ENCODE data around the gene SCYGR4.

The SCYGR4 gene

GRCh38 chr2:227607941-227608340 lies 9.4 kb upstream of the SCYGR4 start:
- TF ChIP-seq EZH2phosphoT487 (IDR thresholded peaks at IDR 0.05; ENCODE audit: borderline replicate concordance, low read length) (no peak), CTCF (IDR thresholded peaks at IDR 0.05; ENCODE audit: low read depth, low read length, poor library complexity, severe bottlenecking) (no peak)
- H3F3A ChIP-seq (ENCODE audit: control insufficient read depth, insufficient read depth), result no peaks in the 10 kb centered on the region
- H3K36me3 ChIP-seq (ENCODE audit: control insufficient read depth, low read length), result no peaks in the 10 kb centered on the region
- peaks cover 9% of the 10 kb centered on the region for H3K4me1 ChIP-seq (ENCODE audit: control insufficient read depth, low read length)
- no peaks in the 10 kb centered on the region for H4K20me1 ChIP-seq (ENCODE audit: control insufficient read depth, insufficient read depth, low read depth, low read length)
- H3K4me3 ChIP-seq (ENCODE audit: low read length), result no peak overlapping the region
- H3K9me3 ChIP-seq (ENCODE audit: control insufficient read depth, insufficient read depth, low read length), result no peaks in the 10 kb centered on the region
- no peaks in the 10 kb centered on the region for H3K27me3 ChIP-seq (ENCODE audit: control insufficient read depth, low read length)
- H3K27ac ChIP-seq (ENCODE audit: low read depth, low read length), result no peak overlapping the region
- no peaks in the 10 kb centered on the region for H3K9me2 ChIP-seq (replicated peaks; ENCODE audit: control insufficient read depth, low read length)
- H3K79me2 ChIP-seq (ENCODE audit: control insufficient read depth, low read length), result no peaks in the 10 kb centered on the region
- H3K4me2 ChIP-seq (ENCODE audit: low read length), result no peak overlapping the region

- TF ChIP-seq EZH2phosphoT487 (IDR thresholded peaks at IDR 0.05; ENCODE audit: borderline replicate concordance, low read length) (no peak), CTCF (IDR thresholded peaks at IDR 0.05; ENCODE audit: low read depth, low read length, poor library complexity, severe bottlenecking) (no peak)
- H3K27ac ChIP-seq (ENCODE audit: low read depth, low read length), result no peak overlapping the region
- H3K27me3 ChIP-seq (ENCODE audit: control insufficient read depth, low read length), result no peaks in the 10 kb centered on the region
- no peaks in the 10 kb centered on the region for H4K20me1 ChIP-seq (ENCODE audit: control insufficient read depth, insufficient read depth, low read depth, low read length)
- no peaks in the 10 kb centered on the region for H3F3A ChIP-seq (ENCODE audit: control insufficient read depth, insufficient read depth)
- H3K4me2 ChIP-seq (ENCODE audit: low read length), result no peak overlapping the region
- no peaks in the 10 kb centered on the region for H3K9me3 ChIP-seq (ENCODE audit: control insufficient read depth, insufficient read depth, low read length)
- H3K36me3 ChIP-seq (ENCODE audit: control insufficient read depth, low read length), result no peaks in the 10 kb centered on the region
- H3K4me3 ChIP-seq (ENCODE audit: low read length), result no peak overlapping the region
- H3K9me2 ChIP-seq (replicated peaks; ENCODE audit: control insufficient read depth, low read length), result no peaks in the 10 kb centered on the region
- H3K79me2 ChIP-seq (ENCODE audit: control insufficient read depth, low read length), result no peaks in the 10 kb centered on the region
- H3K4me1 ChIP-seq (ENCODE audit: control insufficient read depth, low read length), result peaks cover 9% of the 10 kb centered on the region
These were observed 8.5 kb upstream of the SCYGR4 start for GRCh38 chr2:227608561-227609338.

- no peaks in the 10 kb centered on the region for H3K9me2 ChIP-seq (replicated peaks; ENCODE audit: control insufficient read depth, low read length)
- no peaks in the 10 kb centered on the region for H3K36me3 ChIP-seq (ENCODE audit: control insufficient read depth, low read length)
- H3K79me2 ChIP-seq (ENCODE audit: control insufficient read depth, low read length), result no peaks in the 10 kb centered on the region
- no peaks in the 10 kb centered on the region for H3K9me3 ChIP-seq (ENCODE audit: control insufficient read depth, insufficient read depth, low read length)
- no peaks in the 10 kb centered on the region for H3F3A ChIP-seq (ENCODE audit: control insufficient read depth, insufficient read depth)
- H3K4me3 ChIP-seq (ENCODE audit: low read length), result no peak overlapping the region
- H4K20me1 ChIP-seq (ENCODE audit: control insufficient read depth, insufficient read depth, low read depth, low read length), result no peaks in the 10 kb centered on the region
- H3K27ac ChIP-seq (ENCODE audit: low read depth, low read length), result no peak overlapping the region
- H3K4me2 ChIP-seq (ENCODE audit: low read length), result no peak overlapping the region
- no peaks in the 10 kb centered on the region for H3K27me3 ChIP-seq (ENCODE audit: control insufficient read depth, low read length)
- no peak for TF ChIP-seq EZH2phosphoT487 (IDR thresholded peaks at IDR 0.05; ENCODE audit: borderline replicate concordance, low read length)
- H3K4me1 ChIP-seq (ENCODE audit: control insufficient read depth, low read length), result peaks cover 9% of the 10 kb centered on the region
These were observed 7.2 kb upstream of the SCYGR4 start for GRCh38 chr2:227610123-227610522.

- Histone ChIP-seq H3K9me2 (replicated peaks; ENCODE audit: control insufficient read depth, low read length) (no peaks in the 10 kb centered on the region), H3K4me2 (ENCODE audit: low read length) (no peak overlapping the region), H3K79me2 (ENCODE audit: control insufficient read depth, low read length) (no peaks in the 10 kb centered on the region), H3K36me3 (ENCODE audit: control insufficient read depth, low read length) (no peaks in the 10 kb centered on the region), H3K4me1 (ENCODE audit: control insufficient read depth, low read length) (peaks cover 9% of the 10 kb centered on the region), H3K27ac (ENCODE audit: low read depth, low read length) (no peak overlapping the region), H3F3A (ENCODE audit: control insufficient read depth, insufficient read depth) (no peaks in the 10 kb centered on the region), H4K20me1 (ENCODE audit: control insufficient read depth, insufficient read depth, low read depth, low read length) (no peaks in the 10 kb centered on the region), H3K27me3 (ENCODE audit: control insufficient read depth, low read length) (no peaks in the 10 kb centered on the region), H3K9me3 (ENCODE audit: control insufficient read depth, insufficient read depth, low read length) (no peaks in the 10 kb centered on the region), H3K4me3 (ENCODE audit: low read length) (no peak overlapping the region)
- TF ChIP-seq CTCF (IDR thresholded peaks at IDR 0.05; ENCODE audit: low read depth, low read length, poor library complexity, severe bottlenecking), result no peak
- no peak for TF ChIP-seq EZH2phosphoT487 (IDR thresholded peaks at IDR 0.05; ENCODE audit: borderline replicate concordance, low read length)
These were observed 4.6 kb upstream of the SCYGR4 start for GRCh38 chr2:227612546-227613271.
